ENCODE measurements around the gene MED26. TPM values are rescaled to one million over a fixed set of nuclear protein-coding genes. Genes with fewer than 3 reads are reported as not detected.

The MED26 gene
- total and polyA plus RNA-seq, 2 experiments from 2014 or later: 7.4 to 15.4 TPM

DNA sequence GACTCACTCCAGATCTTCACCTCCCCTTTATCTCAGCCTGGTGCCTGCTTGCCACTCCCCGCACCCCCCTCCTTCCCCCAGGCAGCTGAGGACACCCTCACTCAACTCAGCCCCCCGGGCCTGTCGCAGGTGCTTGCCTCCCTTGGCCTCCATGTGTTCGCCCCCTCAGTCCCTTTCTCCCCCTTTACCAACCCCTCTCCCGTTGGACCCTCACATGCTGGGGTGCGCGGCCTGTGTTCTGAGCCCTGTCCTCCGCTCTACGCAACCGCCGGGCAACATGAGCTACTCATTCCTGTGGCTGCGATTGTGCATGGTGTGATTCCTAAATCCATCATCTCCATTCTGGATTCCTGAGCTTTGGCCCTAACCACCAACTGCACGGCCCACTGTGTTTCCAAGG is 90.9 kb downstream of the MED26 start:
- Histone ChIP-seq H3K79me2 (replicated peaks; ENCODE audit: insufficient read depth) (peaks cover 63% of the 10 kb centered on the region), H3K36me3 (ENCODE audit: insufficient read depth) (peaks cover 25% of the 10 kb centered on the region; the same call in 1 of the 2 replicates), H3K9me2 (ENCODE audit: insufficient read depth) (no peaks in the 10 kb centered on the region), H3K27me3 (ENCODE audit: insufficient read depth) (no peaks in the 10 kb centered on the region), H3K4me2 (no peak overlapping the region), H2AFZ (no peak overlapping the region), H3F3A (replicated peaks; ENCODE audit: low read depth) (0 out of 2 replicates have a peak, but pooled peaks cover 12% of the 10 kb centered on the region), H3K27ac (ENCODE audit: low read depth) (no peak overlapping the region), H3K4me1 (ENCODE audit: insufficient read depth) (peaks cover 6% of the 10 kb centered on the region), H3K4me3 (no peak overlapping the region), H4K20me1 (replicated peaks; ENCODE audit: insufficient read depth) (peaks cover 49% of the 10 kb centered on the region)
- peaks cover 10% of the 10 kb centered on the region; the same call in 2 of the 3 replicates for H3K4me1 Mint-ChIP-seq
- no peak for ATAC-seq
- peaks cover 75% of the 10 kb centered on the region for H3K36me3 Mint-ChIP-seq (ENCODE audit: low read depth)
- TF ChIP-seq ZNF114 (CRISPR knock-in tag; IDR thresholded peaks at IDR 0.05) (no peak), JUNB (IDR thresholded peaks at IDR 0.05; ENCODE audit: unreplicated experiment) (no peak), STAT1 (IDR thresholded peaks at IDR 0.05; ENCODE audit: unreplicated experiment) (no peak), POLR2AphosphoS5 (IDR thresholded peaks at IDR 0.05; ENCODE audit: low read depth) (no peak), EZH2phosphoT487 (IDR thresholded peaks at IDR 0.05; ENCODE audit: unreplicated experiment) (no peak), EZH2 (IDR thresholded peaks at IDR 0.05; ENCODE audit: low read depth, unreplicated experiment) (no peak), ZNF331 (CRISPR knock-in tag; IDR thresholded peaks at IDR 0.05; ENCODE audit: low read depth) (no peak), CREB1 (CRISPR knock-in tag; IDR thresholded peaks at IDR 0.05; ENCODE audit: low read depth) (no peak), NANOG (IDR thresholded peaks at IDR 0.05; ENCODE audit: borderline replicate concordance) (no peak)
- TF ChIP-seq, protein P1, sequence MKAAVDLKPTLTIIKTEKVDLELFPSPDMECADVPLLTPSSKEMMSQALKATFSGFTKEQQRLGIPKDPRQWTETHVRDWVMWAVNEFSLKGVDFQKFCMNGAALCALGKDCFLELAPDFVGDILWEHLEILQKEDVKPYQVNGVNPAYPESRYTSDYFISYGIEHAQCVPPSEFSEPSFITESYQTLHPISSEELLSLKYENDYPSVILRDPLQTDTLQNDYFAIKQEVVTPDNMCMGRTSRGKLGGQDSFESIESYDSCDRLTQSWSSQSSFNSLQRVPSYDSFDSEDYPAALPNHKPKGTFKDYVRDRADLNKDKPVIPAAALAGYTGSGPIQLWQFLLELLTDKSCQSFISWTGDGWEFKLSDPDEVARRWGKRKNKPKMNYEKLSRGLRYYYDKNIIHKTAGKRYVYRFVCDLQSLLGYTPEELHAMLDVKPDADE (IDR thresholded peaks at IDR 0.05): no peak
- TF ChIP-seq, protein P2, sequence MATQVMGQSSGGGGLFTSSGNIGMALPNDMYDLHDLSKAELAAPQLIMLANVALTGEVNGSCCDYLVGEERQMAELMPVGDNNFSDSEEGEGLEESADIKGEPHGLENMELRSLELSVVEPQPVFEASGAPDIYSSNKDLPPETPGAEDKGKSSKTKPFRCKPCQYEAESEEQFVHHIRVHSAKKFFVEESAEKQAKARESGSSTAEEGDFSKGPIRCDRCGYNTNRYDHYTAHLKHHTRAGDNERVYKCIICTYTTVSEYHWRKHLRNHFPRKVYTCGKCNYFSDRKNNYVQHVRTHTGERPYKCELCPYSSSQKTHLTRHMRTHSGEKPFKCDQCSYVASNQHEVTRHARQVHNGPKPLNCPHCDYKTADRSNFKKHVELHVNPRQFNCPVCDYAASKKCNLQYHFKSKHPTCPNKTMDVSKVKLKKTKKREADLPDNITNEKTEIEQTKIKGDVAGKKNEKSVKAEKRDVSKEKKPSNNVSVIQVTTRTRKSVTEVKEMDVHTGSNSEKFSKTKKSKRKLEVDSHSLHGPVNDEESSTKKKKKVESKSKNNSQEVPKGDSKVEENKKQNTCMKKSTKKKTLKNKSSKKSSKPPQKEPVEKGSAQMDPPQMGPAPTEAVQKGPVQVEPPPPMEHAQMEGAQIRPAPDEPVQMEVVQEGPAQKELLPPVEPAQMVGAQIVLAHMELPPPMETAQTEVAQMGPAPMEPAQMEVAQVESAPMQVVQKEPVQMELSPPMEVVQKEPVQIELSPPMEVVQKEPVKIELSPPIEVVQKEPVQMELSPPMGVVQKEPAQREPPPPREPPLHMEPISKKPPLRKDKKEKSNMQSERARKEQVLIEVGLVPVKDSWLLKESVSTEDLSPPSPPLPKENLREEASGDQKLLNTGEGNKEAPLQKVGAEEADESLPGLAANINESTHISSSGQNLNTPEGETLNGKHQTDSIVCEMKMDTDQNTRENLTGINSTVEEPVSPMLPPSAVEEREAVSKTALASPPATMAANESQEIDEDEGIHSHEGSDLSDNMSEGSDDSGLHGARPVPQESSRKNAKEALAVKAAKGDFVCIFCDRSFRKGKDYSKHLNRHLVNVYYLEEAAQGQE (IDR thresholded peaks at IDR 0.05; ENCODE audit: unreplicated experiment): no peak
- TF ChIP-seq, protein P3, sequence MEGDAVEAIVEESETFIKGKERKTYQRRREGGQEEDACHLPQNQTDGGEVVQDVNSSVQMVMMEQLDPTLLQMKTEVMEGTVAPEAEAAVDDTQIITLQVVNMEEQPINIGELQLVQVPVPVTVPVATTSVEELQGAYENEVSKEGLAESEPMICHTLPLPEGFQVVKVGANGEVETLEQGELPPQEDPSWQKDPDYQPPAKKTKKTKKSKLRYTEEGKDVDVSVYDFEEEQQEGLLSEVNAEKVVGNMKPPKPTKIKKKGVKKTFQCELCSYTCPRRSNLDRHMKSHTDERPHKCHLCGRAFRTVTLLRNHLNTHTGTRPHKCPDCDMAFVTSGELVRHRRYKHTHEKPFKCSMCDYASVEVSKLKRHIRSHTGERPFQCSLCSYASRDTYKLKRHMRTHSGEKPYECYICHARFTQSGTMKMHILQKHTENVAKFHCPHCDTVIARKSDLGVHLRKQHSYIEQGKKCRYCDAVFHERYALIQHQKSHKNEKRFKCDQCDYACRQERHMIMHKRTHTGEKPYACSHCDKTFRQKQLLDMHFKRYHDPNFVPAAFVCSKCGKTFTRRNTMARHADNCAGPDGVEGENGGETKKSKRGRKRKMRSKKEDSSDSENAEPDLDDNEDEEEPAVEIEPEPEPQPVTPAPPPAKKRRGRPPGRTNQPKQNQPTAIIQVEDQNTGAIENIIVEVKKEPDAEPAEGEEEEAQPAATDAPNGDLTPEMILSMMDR (conservative IDR thresholded peaks at IDR 0.05; ENCODE audit: low read depth in 2 of 2): no peak
- TF ChIP-seq, protein P4, sequence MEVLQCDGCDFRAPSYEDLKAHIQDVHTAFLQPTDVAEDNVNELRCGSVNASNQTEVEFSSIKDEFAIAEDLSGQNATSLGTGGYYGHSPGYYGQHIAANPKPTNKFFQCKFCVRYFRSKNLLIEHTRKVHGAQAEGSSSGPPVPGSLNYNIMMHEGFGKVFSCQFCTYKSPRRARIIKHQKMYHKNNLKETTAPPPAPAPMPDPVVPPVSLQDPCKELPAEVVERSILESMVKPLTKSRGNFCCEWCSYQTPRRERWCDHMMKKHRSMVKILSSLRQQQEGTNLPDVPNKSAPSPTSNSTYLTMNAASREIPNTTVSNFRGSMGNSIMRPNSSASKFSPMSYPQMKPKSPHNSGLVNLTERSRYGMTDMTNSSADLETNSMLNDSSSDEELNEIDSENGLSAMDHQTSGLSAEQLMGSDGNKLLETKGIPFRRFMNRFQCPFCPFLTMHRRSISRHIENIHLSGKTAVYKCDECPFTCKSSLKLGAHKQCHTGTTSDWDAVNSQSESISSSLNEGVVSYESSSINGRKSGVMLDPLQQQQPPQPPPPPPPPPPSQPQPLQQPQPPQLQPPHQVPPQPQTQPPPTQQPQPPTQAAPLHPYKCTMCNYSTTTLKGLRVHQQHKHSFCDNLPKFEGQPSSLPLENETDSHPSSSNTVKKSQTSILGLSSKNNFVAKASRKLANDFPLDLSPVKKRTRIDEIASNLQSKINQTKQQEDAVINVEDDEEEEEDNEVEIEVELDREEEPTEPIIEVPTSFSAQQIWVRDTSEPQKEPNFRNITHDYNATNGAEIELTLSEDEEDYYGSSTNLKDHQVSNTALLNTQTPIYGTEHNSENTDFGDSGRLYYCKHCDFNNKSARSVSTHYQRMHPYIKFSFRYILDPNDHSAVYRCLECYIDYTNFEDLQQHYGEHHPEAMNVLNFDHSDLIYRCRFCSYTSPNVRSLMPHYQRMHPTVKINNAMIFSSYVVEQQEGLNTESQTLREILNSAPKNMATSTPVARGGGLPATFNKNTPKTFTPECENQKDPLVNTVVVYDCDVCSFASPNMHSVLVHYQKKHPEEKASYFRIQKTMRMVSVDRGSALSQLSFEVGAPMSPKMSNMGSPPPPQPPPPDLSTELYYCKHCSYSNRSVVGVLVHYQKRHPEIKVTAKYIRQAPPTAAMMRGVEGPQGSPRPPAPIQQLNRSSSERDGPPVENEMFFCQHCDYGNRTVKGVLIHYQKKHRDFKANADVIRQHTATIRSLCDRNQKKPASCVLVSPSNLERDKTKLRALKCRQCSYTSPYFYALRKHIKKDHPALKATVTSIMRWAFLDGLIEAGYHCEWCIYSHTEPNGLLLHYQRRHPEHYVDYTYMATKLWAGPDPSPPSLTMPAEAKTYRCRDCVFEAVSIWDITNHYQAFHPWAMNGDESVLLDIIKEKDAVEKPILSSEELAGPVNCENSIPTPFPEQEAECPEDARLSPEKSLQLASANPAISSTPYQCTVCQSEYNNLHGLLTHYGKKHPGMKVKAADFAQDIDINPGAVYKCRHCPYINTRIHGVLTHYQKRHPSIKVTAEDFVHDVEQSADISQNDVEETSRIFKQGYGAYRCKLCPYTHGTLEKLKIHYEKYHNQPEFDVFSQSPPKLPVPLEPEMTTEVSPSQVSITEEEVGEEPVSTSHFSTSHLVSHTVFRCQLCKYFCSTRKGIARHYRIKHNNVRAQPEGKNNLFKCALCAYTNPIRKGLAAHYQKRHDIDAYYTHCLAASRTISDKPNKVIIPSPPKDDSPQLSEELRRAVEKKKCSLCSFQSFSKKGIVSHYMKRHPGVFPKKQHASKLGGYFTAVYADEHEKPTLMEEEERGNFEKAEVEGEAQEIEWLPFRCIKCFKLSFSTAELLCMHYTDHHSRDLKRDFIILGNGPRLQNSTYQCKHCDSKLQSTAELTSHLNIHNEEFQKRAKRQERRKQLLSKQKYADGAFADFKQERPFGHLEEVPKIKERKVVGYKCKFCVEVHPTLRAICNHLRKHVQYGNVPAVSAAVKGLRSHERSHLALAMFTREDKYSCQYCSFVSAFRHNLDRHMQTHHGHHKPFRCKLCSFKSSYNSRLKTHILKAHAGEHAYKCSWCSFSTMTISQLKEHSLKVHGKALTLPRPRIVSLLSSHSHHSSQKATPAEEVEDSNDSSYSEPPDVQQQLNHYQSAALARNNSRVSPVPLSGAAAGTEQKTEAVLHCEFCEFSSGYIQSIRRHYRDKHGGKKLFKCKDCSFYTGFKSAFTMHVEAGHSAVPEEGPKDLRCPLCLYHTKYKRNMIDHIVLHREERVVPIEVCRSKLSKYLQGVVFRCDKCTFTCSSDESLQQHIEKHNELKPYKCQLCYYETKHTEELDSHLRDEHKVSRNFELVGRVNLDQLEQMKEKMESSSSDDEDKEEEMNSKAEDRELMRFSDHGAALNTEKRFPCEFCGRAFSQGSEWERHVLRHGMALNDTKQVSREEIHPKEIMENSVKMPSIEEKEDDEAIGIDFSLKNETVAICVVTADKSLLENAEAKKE (CRISPR knock-in tag; IDR thresholded peaks at IDR 0.05): no peak
- no peak overlapping the region for H3K27ac Mint-ChIP-seq
- no peaks in the 10 kb centered on the region for H3K9me3 Mint-ChIP-seq
- no peak for DNase-seq (ENCODE audit: low spot score)
- no peak overlapping the region for H3K4me3 Mint-ChIP-seq
- H3K27me3 Mint-ChIP-seq (ENCODE audit: insufficient read depth, low read depth, poor library complexity): peaks cover 9% of the 10 kb centered on the region
